Right lobe of liver (tissue), 6 donors: Measurements from ENCODE around the gene NKAIN2. TPM values are rescaled to one million over a fixed set of nuclear protein-coding genes. Genes with fewer than 3 reads are reported as not detected.

Experiments
- ATAC-seq, 4 donors: fragments of 200-7000 bp; cut with Tn5 transposase; one replicate each; pipeline ENCODE4 v1.9.1; 2020; ENCODE audit warnings: mild to moderate bottlenecking in 4 of 4, moderate library complexity in 4 of 4
- DNase-seq, 3 donors: peaks; one replicate each; pipeline ENCODE4 v3.0.0-alpha.2; 2020
- H3K27ac ChIP-seq, 3 donors: fragments of 200-600 bp; one replicate each; pipeline ENCODE4 v1.8.0; 2022
- H3K27me3 ChIP-seq, 2 donors: fragments of 200-600 bp; one replicate each; pipeline ENCODE4 v1.8.0; 2022
- H3K36me3 ChIP-seq, 4 donors: fragments of 200-600 bp; sonication (generic) in 1 of 4; one replicate each; pipeline versions ENCODE4 v1.5.1 to v1.8.0; 2017 to 2022; ENCODE audit warnings: control low read depth in 1 of 4
- H3K4me1 ChIP-seq, 4 donors: fragments of 200-600 bp; sonication (generic) in 1 of 4; one replicate each; pipeline versions ENCODE4 v1.5.1 to v1.8.0; 2017 to 2022; ENCODE audit warnings: control low read depth in 1 of 4
- H3K4me3 ChIP-seq, 3 donors: fragments of 200-600 bp; one replicate each; pipeline ENCODE4 v1.8.0; 2022
- H3K9me3 ChIP-seq, 4 donors: fragments of 200-600 bp; sonication (generic) in 1 of 4; one replicate each; pipeline versions ENCODE4 v1.5.1 to v1.8.0; 2017 to 2022; ENCODE audit warnings: control low read depth in 1 of 4
- CTCF ChIP-seq, 4 donors: fragments of 200-600 bp in 3 of 4; fragments of 450-650 bp in 1 of 4; IDR thresholded peaks; one replicate each; pipeline versions ENCODE4 v1.5.1 to v1.8.0; 2016 to 2022; ENCODE audit warnings: antibody characterized with exemption in 4 of 4, mild to moderate bottlenecking in 2 of 4
- POLR2A ChIP-seq: fragments of 450-650 bp; IDR thresholded peaks from one replicate; pipeline ENCODE4 v1.6.1; 2017; ENCODE audit warnings: antibody characterized with exemption, mild to moderate bottlenecking
- WGBS: methylation state at CpG from one replicate; pipeline ENCODE4 v1.1.6; 2018; ENCODE audit warnings: low coverage, low lambda C conversion rate; ENCODE audit not compliant: insufficient coverage; ENCODE audit errors: missing lambda C conversion rate; 5-methylcytosine and 5-hydroxymethylcytosine counted together
- intact Hi-C, 2 donors: fragments of 100-400 bp; cut with DNase I; formaldehyde crosslinking; loops; one replicate each; pipeline versions ENCODE4 v1.11.2 to v1.14.1; 2022
- total RNA-seq, 6 experiments: library from RNA; depleted of rRNA in 2 of 6; stranded (reverse); fragments of >200 nt in 2 of 6; fragmentation: NEBNext Ultra II Directional in 3 of 6; extraction: Animal tissue kit (Norgen Biotek cat#: 25700) in 3 of 6; gene quantifications; one replicate each; pipeline versions ENCODE4 v1.1.0 to v1.2.4, GENCODE V29; 2016 to 2023
- donor health status: DM: no; HTN: yes; CAD: no.
- donor health status: DM: no; HTN: no; CAD: no.
- donor health status: DM: no; HTN: no; CAD: no.
- donor health status: DM: no; HTN: yes; CAD: no.
- donor health status: DM: no; HTN: yes; CAD: no.

NKAIN2 gene
- total RNA-seq, 6 experiments from 2014 or later: 0.16 to 0.28 TPM; not detected in 4

GRCh38 chr6:123925842-123926399, 122.3 kb downstream of the NKAIN2 start:
- H3K27me3 ChIP-seq: no peaks in the 10 kb centered on the region
- intact Hi-C loops: no loop called here
- WGBS: no CpG with 5 or more reads among the region's 1 CpG

GRCh38 chr6:123928529-123928928, 124.9 kb downstream of the NKAIN2 start:
- Histone ChIP-seq H3K4me3 (no peak overlapping the region), H3K4me1 (no peaks in the 10 kb centered on the region), H3K9me3 (no peaks in the 10 kb centered on the region), H3K27ac (no peak overlapping the region), H3K27me3 (no peaks in the 10 kb centered on the region), H3K36me3 (no peaks in the 10 kb centered on the region)
- DNase-seq (no peak), ATAC-seq (no peak)
- no peak for TF ChIP-seq CTCF (IDR thresholded peaks at IDR 0.05)
- intact Hi-C loops: no loop called here
- WGBS: 16% methylated on average over 1 of the region's 1 CpG

More at GRCh38 chr6:123925842-123926399, 122.3 kb downstream of the NKAIN2 start:
- no peaks in the 10 kb centered on the region for H3K4me1 ChIP-seq
- TF ChIP-seq POLR2A (no peak), CTCF (IDR thresholded peaks at IDR 0.05) (no peak)
- H3K36me3 ChIP-seq: no peaks in the 10 kb centered on the region
- H3K27ac ChIP-seq: no peak overlapping the region
- no peaks in the 10 kb centered on the region for H3K9me3 ChIP-seq
- H3K4me3 ChIP-seq: no peak overlapping the region
- DNase-seq (no peak), ATAC-seq (no peak)

- Histone ChIP-seq H3K36me3 (no peaks in the 10 kb centered on the region), H3K4me3 (no peak overlapping the region), H3K9me3 (no peaks in the 10 kb centered on the region), H3K27me3 (no peaks in the 10 kb centered on the region), H3K27ac (no peak overlapping the region), H3K4me1 (no peaks in the 10 kb centered on the region)
- 56% methylated on average over 3 of the region's 3 CpGs for whole genome bisulfite sequencing
- no peak for DNase-seq
- no peak for ATAC-seq
- no peak for TF ChIP-seq POLR2A
- TF ChIP-seq CTCF (IDR thresholded peaks at IDR 0.05): no peak
- intact Hi-C loops: no loop called here
These were observed 128.3 kb downstream of the NKAIN2 start for GRCh38 chr6:123931928-123932327.

- no peaks in the 10 kb centered on the region for H3K36me3 ChIP-seq
- no peaks in the 10 kb centered on the region for H3K27me3 ChIP-seq
- H3K4me3 ChIP-seq: no peak overlapping the region
- no peaks in the 10 kb centered on the region for H3K4me1 ChIP-seq
- intact Hi-C loops: no loop called here
- 85% methylated on average over 3 of the region's 3 CpGs for WGBS
- DNase-seq (no peak), ATAC-seq (no peak)
- TF ChIP-seq POLR2A: no peak
- TF ChIP-seq CTCF (IDR thresholded peaks at IDR 0.05): no peak
- no peak overlapping the region for H3K27ac ChIP-seq
- no peaks in the 10 kb centered on the region for H3K9me3 ChIP-seq
These were observed 136.9 kb downstream of the NKAIN2 start for GRCh38 chr6:123940551-123940950.

- Histone ChIP-seq H3K27ac (no peak overlapping the region), H3K27me3 (no peaks in the 10 kb centered on the region), H3K9me3 (no peaks in the 10 kb centered on the region), H3K36me3 (no peaks in the 10 kb centered on the region), H3K4me1 (no peaks in the 10 kb centered on the region), H3K4me3 (no peak overlapping the region)
- intact Hi-C loops: no loop called here
- DNase-seq: no peak
- ATAC-seq: no peak
- 55% methylated on average over 1 of the region's 1 CpG for WGBS
- TF ChIP-seq POLR2A: no peak
- TF ChIP-seq CTCF (IDR thresholded peaks at IDR 0.05): no peak
These were observed 138.2 kb downstream of the NKAIN2 start for GRCh38 chr6:123941855-123942254.
